HG03064 (cell line): ENCODE measurements around the gene COL2A1.

Source experiments
- ATAC-seq: cut with Tn5 transposase; IDR thresholded peaks from one replicate; pipeline ENCODE4 v1.9.1; 2021; ENCODE audit warnings: low read depth; ENCODE audit not compliant: unreplicated experiment

The COL2A1 gene

GRCh38 chr12:48004053-48004941, at the start of gene COL2A1:
Gene COL2A1, minus strand, starts transcription at chr12:48004476. Its CDS starts 155 bp downstream, at chr12:48004321.
- ATAC-seq: no peak

GRCh38 chr12:48053883-48054282, 49.6 kb upstream of the COL2A1 start:
- no peak for ATAC-seq

- no peak for ATAC-seq
Observed at GRCh38 chr12:48053122-48053521, 48.8 kb upstream of the COL2A1 start.

GRCh38 chr12:48051681-48052080, 47.4 kb upstream of the COL2A1 start:
- ATAC-seq: no peak

GRCh38 chr12:48050174-48050573, 45.9 kb upstream of the COL2A1 start:
- ATAC-seq: no peak

GRCh38 chr12:48045965-48046518, 41.8 kb upstream of the COL2A1 start:
- no peak for ATAC-seq

- ATAC-seq: no peak
Observed at GRCh38 chr12:48045061-48045846, 41.0 kb upstream of the COL2A1 start.

GRCh38 chr12:48044396-48044795, 40.1 kb upstream of the COL2A1 start:
- ATAC-seq: no peak

GRCh38 chr12:48043771-48044170, 39.5 kb upstream of the COL2A1 start:
- no peak for ATAC-seq

GRCh38 chr12:48041591-48042423, 37.5 kb upstream of the COL2A1 start:
- ATAC-seq: no peak

- ATAC-seq: no peak
Observed at GRCh38 chr12:48040354-48040753, 36.1 kb upstream of the COL2A1 start.

- no peak for ATAC-seq
Observed at GRCh38 chr12:48039151-48039550, 34.9 kb upstream of the COL2A1 start.

GRCh38 chr12:48038085-48038484, 33.8 kb upstream of the COL2A1 start:
- no peak for ATAC-seq

- ATAC-seq: no peak
Observed at GRCh38 chr12:48037267-48037915, 33.1 kb upstream of the COL2A1 start.

- ATAC-seq: no peak
Observed at GRCh38 chr12:48036818-48037217, 32.5 kb upstream of the COL2A1 start.

- no peak for ATAC-seq
Observed at GRCh38 chr12:48034835-48035805, 30.8 kb upstream of the COL2A1 start.

GRCh38 chr12:48033451-48033850, 29.2 kb upstream of the COL2A1 start:
- no peak for ATAC-seq

- ATAC-seq: no peak
Observed at GRCh38 chr12:48032597-48032996, 28.3 kb upstream of the COL2A1 start.
